Adrenal gland (tissue), 12 donors: ENCODE measurements around the gene KRTAP27-1. TPM values are rescaled to one million over a fixed set of nuclear protein-coding genes. Genes with fewer than 3 reads are reported as not detected.

Source experiments
- DNase-seq, 7 donors: peaks; one replicate each; pipeline ENCODE4 v3.0.0-alpha.2; 2019 to 2020
- H3K27ac ChIP-seq, 5 donors: fragments of 200-600 bp; sonication (generic) in 4 of 5; 1 replicate in 3 of 5; 2 replicates in 2 of 5; pipeline versions ENCODE4 v1.5.1 to v1.8.0; 2016 to 2020; ENCODE audit warnings: mild to moderate bottlenecking in 1 of 5
- H3K27me3 ChIP-seq: fragments of 200-600 bp; 2 replicates; pipeline ENCODE4 v1.8.0; 2021
- H3K36me3 ChIP-seq, 2 donors: fragments of 200-600 bp; replicated peaks in 1 of 2; 1 replicate in 1 of 2; 2 replicates in 1 of 2; pipeline versions ENCODE4 v1.5.1 to v1.8.0; 2018 to 2022
- H3K4me1 ChIP-seq, 2 donors: fragments of 200-600 bp; replicated peaks in 1 of 2; 1 replicate in 1 of 2; 2 replicates in 1 of 2; pipeline versions ENCODE4 v1.5.1 to v1.8.0; 2018 to 2021
- H3K4me3 ChIP-seq, 4 donors: fragments of 200-600 bp; sonication (generic) in 3 of 4; one replicate each; pipeline ENCODE4 v1.5.1; 2016 to 2018
- H3K9me3 ChIP-seq, 3 donors: fragments of 200-600 bp; sonication (generic) in 1 of 3; replicated peaks in 1 of 3; 1 replicate in 2 of 3; 2 replicates in 1 of 3; pipeline versions ENCODE4 v1.5.1 to v1.8.0; 2016 to 2021
- POLR2A ChIP-seq, 2 donors: fragments of 450-650 bp; IDR thresholded peaks; one replicate each; pipeline ENCODE4 v1.6.1; 2017; ENCODE audit warnings: antibody characterized with exemption in 2 of 2, mild to moderate bottlenecking in 2 of 2, moderate library complexity in 1 of 2
- WGBS, 4 donors: extraction: QIAGEN DNeasy Blood & Tissue Kit in 2 of 4; methylation state at CpG; one replicate each; pipeline versions ENCODE4 v1.1.5 to v1.1.7; 2013 to 2017; 5-methylcytosine and 5-hydroxymethylcytosine counted together
- intact Hi-C, 2 donors: fragments of 100-400 bp; cut with DNase I; formaldehyde crosslinking; loops; one replicate each; pipeline versions ENCODE4 v1.14.1 to v1.15.0; 2022 to 2023
- polyA plus RNA-seq, 3 donors: library from polyadenylated mRNA; stranded (reverse); fragments of 200-250 nt in 2 of 3; fragments of 350-450 nt in 1 of 3; fragmentation: Illumina TruSeq in 1 of 3; extraction: RNeasy Lipid Tissue Mini Kit (QIAGEN cat#74804) in 1 of 3; gene quantifications; one replicate each; pipeline ENCODE4 v1.2.3, GENCODE V29; 2013 to 2014
- total RNA-seq, 9 donors: library from RNA; depleted of rRNA in 4 of 9; stranded (reverse); fragments of >200 nt in 4 of 9; fragments of 120-200 nt in 1 of 9; fragmentation: NEBNext Ultra II Directional in 1 of 9; extraction: Animal tissue kit (Norgen Biotek cat#: 25700) in 1 of 9; gene quantifications; one replicate each; pipeline versions ENCODE4 v1.1.0 to v1.2.4, GENCODE V29; 2013 to 2023
- TF ChIP-seq, protein P1 (sequence below), 6 experiments: fragments of 450-650 bp in 4 of 6; fragments of 200-600 bp in 2 of 6; sonication (generic) in 1 of 6; IDR thresholded peaks; 1 replicate in 5 of 6; 2 replicates in 1 of 6; pipeline versions ENCODE4 v1.5.1 to v1.8.0; 2016 to 2021; ENCODE audit warnings: antibody characterized with exemption in 6 of 6, mild to moderate bottlenecking in 2 of 6, moderate library complexity in 1 of 6
- donor health status: healthy with polysubstance abuse.
- donor health status: Bipolar disorder and iron deficiency.
- donor health status: DM: yes; HTN: yes; CAD: no.
- donor health status: DM: no; HTN: no; CAD: no.
- donor health status: DM: no; HTN: no; CAD: no.
- donor health status: DM: yes; HTN: yes; CAD: no.

The KRTAP27-1 gene
- total and polyA plus RNA-seq, 12 donors, result not detected

DNA sequence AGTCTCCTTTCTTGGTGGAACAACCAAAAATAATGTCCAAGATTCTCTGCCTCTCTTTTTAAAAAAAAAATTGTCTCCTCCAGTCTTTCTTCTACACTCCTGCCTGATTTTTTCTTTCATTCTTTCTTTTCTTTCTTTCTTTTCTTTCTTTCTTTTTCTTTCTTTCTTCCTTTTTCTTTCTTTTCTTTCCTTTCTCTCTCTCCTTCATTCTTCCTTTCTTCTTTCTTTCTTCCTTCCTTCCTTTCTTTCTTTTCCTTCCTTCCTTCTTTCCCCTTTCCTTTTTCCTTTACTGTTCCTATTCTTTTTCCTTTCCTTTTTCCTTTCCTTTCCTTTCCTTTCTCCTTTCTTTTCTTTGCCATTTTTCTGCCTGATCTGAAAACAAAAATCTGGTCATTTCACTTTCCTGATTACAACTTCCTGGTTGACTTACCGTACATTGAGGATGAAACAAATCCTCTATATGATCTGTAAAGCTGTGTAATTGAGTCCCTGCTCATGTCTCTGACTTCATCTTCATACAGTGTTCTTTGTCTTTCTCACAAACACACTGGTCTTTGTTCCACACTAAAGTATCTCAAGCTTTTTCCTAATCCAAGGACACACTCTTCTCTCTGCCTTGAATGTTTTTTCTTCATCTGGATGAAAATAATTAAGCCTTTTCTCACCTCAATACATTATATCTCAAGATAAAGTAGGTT lies 17.0 kb upstream of the KRTAP27-1 start:
- intact Hi-C loops, result no loop called here
- H3K9me3 ChIP-seq, result no peaks in the 10 kb centered on the region
- H3K27ac ChIP-seq, result no peak overlapping the region
- WGBS, 4 donors, result 66 to 78% (median 74%) methylated on average over 1 of the region's 1 CpG
- no peaks in the 10 kb centered on the region for H3K4me1 ChIP-seq
- H3K27me3 ChIP-seq, result no peaks in the 10 kb centered on the region
- no peak for DNase-seq
- H3K36me3 ChIP-seq, result no peaks in the 10 kb centered on the region
- H3K4me3 ChIP-seq, result no peak overlapping the region
- TF ChIP-seq, protein P1, sequence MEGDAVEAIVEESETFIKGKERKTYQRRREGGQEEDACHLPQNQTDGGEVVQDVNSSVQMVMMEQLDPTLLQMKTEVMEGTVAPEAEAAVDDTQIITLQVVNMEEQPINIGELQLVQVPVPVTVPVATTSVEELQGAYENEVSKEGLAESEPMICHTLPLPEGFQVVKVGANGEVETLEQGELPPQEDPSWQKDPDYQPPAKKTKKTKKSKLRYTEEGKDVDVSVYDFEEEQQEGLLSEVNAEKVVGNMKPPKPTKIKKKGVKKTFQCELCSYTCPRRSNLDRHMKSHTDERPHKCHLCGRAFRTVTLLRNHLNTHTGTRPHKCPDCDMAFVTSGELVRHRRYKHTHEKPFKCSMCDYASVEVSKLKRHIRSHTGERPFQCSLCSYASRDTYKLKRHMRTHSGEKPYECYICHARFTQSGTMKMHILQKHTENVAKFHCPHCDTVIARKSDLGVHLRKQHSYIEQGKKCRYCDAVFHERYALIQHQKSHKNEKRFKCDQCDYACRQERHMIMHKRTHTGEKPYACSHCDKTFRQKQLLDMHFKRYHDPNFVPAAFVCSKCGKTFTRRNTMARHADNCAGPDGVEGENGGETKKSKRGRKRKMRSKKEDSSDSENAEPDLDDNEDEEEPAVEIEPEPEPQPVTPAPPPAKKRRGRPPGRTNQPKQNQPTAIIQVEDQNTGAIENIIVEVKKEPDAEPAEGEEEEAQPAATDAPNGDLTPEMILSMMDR (IDR thresholded peaks at IDR 0.05), result no peak

DNA sequence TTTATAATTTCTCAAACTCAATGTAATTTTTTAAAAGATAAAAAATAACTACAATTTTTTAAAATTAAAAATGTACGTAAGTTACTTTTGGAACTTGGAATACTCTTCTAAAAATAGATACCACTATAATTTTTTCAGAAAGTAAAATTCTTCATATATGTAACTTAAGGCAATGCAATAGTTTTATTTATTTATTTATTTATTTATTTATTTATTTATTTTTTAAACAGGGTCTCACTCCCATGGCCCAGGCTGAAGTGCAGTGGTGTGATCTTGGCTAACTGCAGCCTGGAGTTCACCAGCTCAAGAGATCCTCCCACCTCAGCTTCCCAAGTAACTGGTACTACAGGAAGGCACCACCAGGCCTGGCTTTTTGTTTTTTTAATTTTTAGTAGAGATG lies 14.0 kb upstream of the KRTAP27-1 start:
- no peaks in the 10 kb centered on the region for H3K27me3 ChIP-seq
- no peak overlapping the region for H3K27ac ChIP-seq
- H3K36me3 ChIP-seq, result no peaks in the 10 kb centered on the region
- H3K4me1 ChIP-seq, result no peaks in the 10 kb centered on the region
- WGBS, 4 donors, result 84 to 93% (median 90%) methylated on average over 1 of the region's 1 CpG
- no peaks in the 10 kb centered on the region for H3K9me3 ChIP-seq
- intact Hi-C loops, result no loop called here
- TF ChIP-seq, protein P1 (IDR thresholded peaks at IDR 0.05), result no peak
- TF ChIP-seq POLR2A (IDR thresholded peaks at IDR 0.05), result no peak
- no peak overlapping the region for H3K4me3 ChIP-seq
- no peak for DNase-seq

DNA sequence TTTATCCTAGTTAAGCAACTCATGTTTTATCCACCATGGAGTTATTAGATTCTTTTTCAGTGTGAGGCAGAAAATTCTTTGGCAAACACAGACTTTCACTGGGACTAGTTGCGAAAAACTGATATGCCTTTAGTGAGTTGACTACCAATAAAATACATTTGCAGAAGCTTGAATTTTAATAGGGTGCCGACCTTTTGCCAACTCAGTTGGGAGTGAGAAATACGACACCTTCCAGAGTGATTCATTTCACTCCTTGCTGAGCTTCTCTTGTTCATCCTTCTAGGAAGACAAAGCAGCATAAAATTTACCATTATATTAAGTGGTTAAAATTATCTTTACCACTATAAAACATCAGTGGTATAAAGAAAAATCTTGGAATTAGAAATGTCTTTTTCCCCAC lies 12.1 kb upstream of the KRTAP27-1 start:
- intact Hi-C loops, result no loop called here
- 40 to 54% (median 48%) methylated on average over 3 of the region's 3 CpGs for WGBS, 4 donors

DNA sequence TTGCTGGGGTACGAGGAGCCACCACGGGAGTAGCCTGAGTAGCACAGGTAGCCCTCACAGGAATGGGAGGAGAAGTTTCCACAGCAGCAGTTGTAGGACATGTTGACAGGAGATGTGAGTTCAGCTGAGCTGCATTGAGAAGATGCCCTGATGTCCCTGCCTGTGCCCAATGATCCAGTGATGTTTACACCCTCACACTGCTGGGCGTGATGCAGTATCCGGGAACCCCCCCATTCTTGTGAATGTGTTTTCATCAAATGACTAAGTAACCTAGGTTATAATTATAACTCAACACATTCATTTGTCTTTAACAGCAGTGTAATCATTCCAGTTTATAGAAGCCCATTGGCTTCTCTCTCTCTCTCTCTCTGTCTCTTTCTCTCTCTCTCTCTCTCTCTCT lies 11.0 kb upstream of the KRTAP27-1 start, which contains the start of gene KRTAP23-1:
KRTAP23-1 (minus strand) TSS at position 101 of the 400 bp plus-strand sequence; CDS start at position 101, 0 bp downstream.
- Histone ChIP-seq H3K36me3 (no peaks in the 10 kb centered on the region), H3K4me1 (no peaks in the 10 kb centered on the region), H3K9me3 (no peaks in the 10 kb centered on the region), H3K27ac (no peak within 1 kb of the TSS), H3K4me3 (no peak within 1 kb of the TSS), H3K27me3 (no peaks in the 10 kb centered on the region)
- TF ChIP-seq POLR2A (IDR thresholded peaks at IDR 0.05), result no peak
- TF ChIP-seq, protein P1 (IDR thresholded peaks at IDR 0.05), result no peak
- intact Hi-C loops, result no loop called here
- no peak for DNase-seq
- WGBS, 4 donors, result 79 to 96% (median 89%) methylated on average over 4 of the region's 4 CpGs

More for the DNA sequence above, 12.1 kb upstream of the KRTAP27-1 start:
- Histone ChIP-seq H3K4me3 (no peak overlapping the region), H3K9me3 (no peaks in the 10 kb centered on the region), H3K36me3 (no peaks in the 10 kb centered on the region), H3K27me3 (no peaks in the 10 kb centered on the region), H3K4me1 (no peaks in the 10 kb centered on the region), H3K27ac (no peak overlapping the region)
- DNase-seq, result no peak
- no peak for TF ChIP-seq POLR2A (IDR thresholded peaks at IDR 0.05)
- TF ChIP-seq, protein P1 (IDR thresholded peaks at IDR 0.05), result no peak
